Medulla oblongata (tissue), 1 donor: Measurements from ENCODE around the gene OVAAL.
A peak's percentile ranks its signal among the peaks of the same experiment; 100 is the strongest.

Experiments
- DNase-seq: peaks from one replicate; pipeline ENCODE4 v3.0.0-alpha.2; 2015; ENCODE audit errors: extremely low spot score

OVAAL gene

GRCh38 chr1:180558664-180559063 is at the start of gene OVAAL:
OVAAL (plus strand) TSS chr1:180558964.
- DNase-seq: no peak

GRCh38 chr1:180510882-180511281 is 47.9 kb upstream of the OVAAL start:
- no peak for DNase-seq

DNA sequence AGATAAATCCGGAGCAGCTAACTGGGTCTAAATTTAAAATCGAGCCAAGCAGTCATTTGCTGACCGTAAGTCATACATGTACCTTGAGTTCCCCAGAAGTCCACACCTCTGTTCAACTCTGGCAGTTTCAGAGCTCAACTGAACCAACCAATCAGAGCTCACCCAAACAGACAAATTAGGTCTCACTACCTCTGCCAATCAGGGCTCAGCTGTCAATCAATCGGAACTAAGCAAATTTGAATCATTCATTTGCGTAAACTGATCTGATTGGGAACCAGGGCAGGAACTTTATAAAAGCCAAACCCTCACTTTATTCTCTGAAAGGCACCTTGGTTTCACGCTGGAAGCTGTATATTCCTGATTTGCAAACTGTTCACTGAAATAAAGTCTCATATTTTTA is 45.2 kb upstream of the OVAAL start:
- no peak for DNase-seq

DNA sequence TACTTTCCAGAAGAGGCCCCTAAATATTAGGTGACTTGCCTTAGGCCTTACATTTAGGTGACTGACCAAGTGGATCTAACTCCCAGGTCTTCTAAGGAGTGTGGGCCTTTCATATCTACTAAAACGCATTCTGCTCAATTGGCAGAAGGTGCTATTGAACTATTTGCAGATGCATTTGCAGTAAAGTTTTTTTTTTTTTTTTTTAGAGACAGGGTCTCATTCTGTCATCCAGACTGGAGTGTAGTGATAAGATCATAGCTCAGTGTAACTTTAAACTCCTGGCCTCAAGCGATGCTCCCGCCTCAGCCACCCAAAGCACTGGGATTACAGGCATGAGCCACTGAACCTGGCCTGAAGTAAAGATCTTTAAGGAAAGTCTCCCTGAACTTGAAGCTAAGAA is 43.4 kb upstream of the OVAAL start:
- no peak for DNase-seq

DNA sequence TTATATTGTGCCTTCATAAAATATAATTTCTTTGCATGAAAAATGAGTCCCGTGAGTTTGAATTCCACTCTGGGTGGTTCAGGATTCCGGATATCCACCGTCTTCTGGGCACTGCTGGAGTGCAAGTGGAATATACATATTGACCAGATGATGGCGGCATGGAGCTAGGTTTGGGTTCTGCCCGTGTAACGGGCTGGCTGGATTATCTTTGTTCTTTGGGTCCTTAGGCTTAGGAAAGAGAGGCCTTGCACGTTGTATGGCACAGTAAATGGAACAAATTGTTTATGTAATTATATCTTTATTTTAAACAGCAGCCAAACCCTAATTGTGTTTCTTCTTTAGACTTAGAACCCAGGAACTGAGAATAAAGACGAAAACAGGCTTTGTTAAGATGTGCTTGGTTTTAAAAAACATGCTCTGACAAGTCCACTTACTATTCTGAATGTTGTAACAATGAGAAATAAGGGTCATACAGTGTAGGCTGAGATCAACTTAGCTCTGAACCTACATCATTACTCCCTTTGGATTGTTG is 42.8 kb upstream of the OVAAL start:
- peak; percentile 94 for DNase-seq

GRCh38 chr1:180519846-180520245 is 38.9 kb upstream of the OVAAL start:
- DNase-seq: no peak

DNA sequence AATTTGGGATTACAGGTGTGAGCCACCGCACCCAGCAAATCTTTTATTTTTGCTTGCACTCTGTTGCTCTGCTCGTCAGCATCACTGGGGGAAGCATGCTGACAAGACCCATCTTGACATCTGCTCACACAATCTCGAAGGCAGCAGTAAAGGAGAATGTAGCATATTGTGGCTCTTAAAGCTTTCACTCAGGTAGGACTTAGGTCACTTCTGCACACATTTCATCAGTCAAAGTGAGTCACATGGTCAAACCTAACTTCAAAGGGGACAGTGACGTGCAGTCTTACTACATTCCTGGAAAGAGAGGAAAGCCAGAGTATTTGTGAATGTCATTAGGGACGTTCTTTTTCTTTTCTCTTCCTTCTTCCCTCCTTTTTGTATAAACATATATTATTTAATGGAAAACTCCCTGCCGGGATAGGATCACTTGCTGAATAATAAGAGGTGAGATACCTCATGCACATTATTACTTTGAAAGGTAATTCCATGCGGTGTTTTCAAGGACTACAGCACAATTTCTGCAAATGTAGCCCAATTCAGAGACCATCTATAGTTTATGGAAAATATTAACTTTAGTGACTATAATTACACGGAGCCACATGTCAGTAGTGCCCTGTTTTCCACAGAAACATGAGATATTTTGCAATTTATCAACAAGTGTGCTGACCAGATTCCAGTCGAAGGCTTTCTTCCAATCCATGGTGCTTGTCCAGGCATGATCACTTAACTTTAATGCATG is 37.1 kb upstream of the OVAAL start:
- no peak for DNase-seq

- no peak for DNase-seq
Observed at GRCh38 chr1:180522213-180522515, 36.6 kb upstream of the OVAAL start.

DNA sequence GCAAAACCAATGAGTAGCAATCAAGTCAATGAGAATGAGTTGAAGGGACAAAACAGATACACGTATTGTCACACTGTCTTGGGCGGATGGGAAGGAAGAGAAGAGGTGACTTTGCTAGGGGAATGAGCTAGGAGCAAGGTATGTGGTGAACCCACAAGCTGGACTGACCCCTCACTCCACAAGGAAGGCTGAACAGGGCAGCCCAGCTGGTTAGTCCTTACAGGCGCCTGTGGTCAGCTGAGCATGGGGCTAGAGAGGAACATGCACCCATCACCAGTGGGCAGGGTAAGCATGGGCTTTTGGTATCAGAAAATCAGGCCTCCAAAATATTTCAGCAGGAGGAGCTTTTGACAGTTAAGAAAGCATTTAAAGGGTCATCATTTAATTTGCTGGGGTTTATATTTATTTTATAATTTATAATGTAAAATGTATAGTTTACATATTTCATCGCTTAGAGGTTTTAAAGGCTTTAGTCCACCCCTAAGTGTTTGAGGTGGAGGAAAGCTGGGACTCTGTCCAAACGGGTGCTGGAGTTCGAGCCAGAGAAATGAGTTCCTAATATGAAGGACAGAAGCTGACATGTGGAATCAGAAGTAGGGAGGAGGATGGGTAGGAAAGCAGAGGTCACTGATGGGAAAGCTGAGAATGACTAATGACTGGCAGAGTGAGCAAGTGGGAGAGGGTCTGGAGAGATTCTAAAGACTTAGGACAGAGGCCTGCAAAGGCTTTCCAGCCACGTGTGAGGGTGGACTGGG is 34.4 kb upstream of the OVAAL start:
- DNase-seq: no peak

- DNase-seq: no peak
Observed at GRCh38 chr1:180524915-180525714, 33.6 kb upstream of the OVAAL start.

DNA sequence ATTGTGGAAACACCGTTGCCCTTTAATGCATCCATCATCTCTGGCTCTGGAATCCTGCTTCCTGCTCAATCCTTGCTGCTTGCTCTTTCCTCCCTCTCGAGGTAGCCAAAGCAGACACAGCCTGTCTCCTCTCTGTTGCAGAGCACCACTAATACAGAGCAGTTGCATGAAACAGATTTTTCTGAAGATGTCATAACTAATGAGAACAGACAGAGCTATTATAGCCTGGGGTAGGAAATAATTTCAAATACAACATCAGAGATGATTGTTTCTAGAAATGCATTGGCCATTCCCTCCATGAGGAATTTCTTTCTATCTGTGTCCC is 33.1 kb upstream of the OVAAL start:
- no peak for DNase-seq

DNA sequence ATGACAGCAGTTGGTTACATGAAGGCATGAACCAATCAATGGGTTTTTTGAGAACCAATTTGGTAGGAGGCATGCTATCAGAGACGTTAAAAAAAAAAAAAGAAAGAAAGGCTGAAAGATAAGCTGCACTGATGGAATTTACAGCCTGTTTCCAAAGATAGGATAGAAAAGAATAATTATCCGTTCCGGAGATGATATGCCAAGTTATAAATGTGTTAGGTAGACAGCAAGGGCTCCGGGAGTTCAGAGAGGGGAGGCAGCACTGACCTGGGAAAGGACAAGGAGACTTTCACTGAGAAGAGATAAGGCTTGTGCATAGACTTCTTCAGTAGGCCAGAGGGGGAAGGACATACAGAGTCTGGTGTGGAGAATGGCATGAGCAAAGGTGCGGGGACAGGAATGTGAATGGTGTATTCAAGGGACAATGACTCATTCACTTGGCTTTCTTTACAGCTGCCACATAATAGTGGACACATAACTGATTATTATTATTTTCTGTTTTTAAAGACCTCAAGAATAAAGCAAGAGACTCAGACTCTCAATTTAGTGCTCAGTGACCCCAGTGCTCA is 31.6 kb upstream of the OVAAL start:
- no peak for DNase-seq

DNA sequence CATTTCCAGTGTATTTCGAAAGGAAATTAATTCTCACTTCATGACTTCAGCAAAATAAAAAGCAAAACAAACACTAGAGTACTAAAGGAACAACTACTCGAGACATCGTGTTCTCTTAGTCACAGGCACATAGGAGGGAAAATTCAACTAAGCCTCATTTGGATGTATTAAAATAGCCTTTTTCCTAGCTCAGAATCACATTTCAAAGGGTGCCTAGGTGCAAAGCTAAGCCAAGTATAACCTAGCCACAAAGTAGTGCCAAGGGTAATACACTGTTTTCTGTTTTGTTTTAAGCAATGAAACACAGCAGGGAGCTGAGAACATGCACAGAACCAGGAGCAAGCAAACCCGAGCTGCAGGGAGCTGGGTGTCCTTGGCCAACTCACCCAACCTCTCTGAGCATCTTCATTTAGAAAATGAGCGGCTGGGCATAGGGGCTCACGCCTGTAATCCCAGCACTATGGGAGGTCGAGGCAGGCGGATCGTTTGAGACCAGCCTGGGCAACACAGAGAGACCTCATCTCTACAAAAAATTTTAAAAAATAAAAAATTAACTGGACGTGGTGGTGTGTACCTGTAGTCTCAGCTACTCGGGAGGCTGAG is 29.8 kb upstream of the OVAAL start:
- no peak for DNase-seq

- no peak for DNase-seq
Observed at GRCh38 chr1:180530501-180530900, 28.3 kb upstream of the OVAAL start.

DNA sequence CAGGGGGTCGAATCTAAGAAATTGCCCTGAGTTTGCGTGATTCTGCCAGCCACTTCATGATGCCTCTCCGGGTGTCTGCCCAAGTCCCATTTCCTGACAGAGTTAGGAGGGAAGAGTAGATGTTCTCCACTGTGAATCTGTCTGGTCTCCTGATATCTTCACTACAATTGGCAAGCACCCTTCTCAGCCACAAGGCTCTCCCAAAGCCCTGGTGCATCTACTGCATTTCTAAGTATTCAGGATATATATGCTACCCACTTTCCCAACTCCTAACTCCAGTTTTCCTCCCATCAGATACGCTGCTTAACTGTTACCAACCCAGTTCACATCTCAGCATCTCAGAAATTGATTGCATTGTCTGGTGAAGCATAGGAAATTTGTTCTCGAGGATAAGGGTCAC is 25.9 kb upstream of the OVAAL start:
- DNase-seq: no peak

GRCh38 chr1:180533266-180533987 is 25.3 kb upstream of the OVAAL start:
- peak; percentile 90 for DNase-seq

DNA sequence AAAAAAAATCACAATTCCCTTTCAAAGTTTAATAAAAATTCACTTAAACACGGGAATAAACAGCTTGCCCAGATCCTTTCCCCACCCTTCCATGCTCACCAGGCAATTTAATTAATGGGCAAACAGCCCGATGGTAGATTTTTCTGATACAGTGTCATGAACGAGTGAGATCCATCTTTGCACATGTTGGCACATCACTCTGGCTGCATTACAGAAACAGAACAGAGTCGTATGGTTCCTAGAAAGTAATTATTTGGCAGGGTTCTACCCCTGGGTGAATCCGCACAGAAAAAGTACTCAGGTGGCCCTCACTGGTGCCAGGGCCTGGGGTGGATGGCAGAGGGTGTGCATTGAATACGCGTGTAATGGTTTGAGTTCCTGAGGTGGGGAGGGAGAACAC is 24.6 kb upstream of the OVAAL start:
- DNase-seq: no peak

- DNase-seq: no peak
Observed at GRCh38 chr1:180535418-180535999, 23.3 kb upstream of the OVAAL start.

GRCh38 chr1:180536821-180537372 is 21.9 kb upstream of the OVAAL start:
- no peak for DNase-seq

DNA sequence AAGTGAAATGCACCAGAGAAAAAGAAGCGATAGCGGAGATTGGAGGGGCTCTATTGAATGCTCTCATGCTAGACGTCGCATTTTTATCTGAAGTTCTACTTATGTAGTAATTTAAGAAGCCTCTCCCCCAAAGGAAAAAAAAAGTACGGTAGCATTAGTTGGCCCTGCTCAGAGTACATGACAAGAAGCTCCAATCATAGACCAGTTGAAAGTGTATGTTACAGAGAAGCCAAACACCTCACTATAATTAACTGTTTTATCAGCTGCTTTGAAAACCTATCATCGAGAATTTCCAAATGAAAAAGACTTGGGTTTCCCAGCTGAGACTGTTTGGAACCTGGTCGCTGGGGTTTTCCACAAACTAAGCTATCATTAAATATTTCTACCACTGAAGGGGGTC is 19.6 kb upstream of the OVAAL start:
- DNase-seq: no peak
